Measurements from ENCODE around the gene MMP20.

The MMP20 gene

DNA sequence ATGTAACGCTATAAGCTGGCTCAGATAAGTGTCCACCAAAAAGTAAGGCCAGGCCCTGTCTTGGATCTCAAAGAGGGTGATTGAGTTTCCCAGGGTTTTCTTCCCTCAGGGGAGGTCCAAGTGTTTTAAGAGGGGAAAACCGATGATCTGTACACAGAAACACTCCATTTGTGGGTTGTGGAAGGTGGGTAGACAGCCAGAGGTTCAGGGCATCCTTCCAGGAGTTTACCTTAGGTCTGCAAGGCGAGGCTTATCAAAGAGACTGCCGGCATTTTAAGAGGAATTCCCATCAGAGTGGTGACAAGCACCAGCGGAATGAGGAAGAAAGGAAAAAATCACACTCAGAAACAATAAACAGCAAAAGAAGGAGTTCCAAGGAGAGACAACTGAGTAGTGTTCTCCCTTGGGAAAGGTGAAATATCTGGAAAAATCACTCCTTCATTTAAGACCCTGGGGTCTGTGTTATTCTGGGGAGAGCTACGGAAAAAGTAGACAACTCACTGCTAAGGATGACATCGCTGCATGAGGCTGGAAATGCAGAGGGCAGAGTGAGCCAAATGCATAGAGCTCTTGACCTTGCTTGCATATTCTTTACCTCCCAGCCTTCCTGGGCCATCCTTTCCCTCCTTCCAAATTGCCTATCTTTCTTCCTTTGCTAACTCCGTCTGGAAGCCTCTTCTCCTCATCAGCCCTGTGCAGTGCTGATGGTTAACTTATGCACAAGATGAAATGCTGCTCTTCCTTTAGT is 72.5 kb downstream of the MMP20 start:
- no peak for DNase-seq (ENCODE audit: low read depth)

DNA sequence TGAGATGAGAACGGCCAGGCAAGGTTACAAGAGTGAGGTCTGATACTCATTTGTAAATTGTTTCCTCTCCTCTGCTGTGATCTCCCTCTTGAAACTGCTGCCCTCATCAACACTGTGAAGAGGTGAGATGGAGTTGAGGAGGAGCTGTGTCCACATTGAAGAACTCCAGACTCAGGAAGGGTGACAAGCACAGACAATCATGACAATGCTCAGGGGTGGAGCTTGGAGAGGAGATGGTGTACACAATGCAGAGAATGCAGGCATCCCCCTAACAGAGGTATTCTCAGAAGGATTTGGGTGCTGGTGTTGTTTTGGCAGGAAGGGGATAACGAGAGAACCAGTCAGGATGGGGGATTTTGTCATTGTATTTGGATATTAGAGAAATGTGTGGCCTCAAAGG is 73.1 kb downstream of the MMP20 start:
- no peak for DNase-seq (ENCODE audit: low read depth)

DNA sequence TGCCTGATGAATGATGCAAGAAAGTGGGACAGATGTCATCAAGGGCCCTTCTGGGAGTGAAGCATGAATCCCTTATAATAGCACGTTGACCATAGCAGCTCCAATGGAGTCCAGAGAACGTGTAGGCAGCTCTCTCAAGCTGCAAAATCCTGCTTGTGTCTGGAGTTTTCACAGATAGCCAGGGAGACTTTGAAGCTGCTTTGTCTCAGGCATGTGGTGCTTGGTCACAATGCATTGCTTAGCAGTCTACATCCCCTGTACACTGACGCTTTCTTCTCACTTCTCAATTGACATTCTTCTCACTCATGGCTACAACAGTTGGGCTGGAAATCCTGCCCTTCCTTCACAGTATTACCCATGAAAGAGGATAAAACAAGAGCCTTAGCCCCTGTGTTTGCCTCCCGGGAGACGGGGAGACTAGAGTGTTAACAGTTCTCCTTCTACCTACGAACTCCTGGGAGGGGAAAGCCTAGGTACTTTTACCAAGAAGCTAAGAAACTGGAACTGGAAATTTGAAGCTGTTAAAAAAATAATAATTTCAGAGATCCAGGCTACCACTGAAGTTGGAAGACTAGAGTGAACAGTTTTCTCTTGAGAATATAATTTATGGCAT is 73.9 kb downstream of the MMP20 start:
- no peak for DNase-seq (ENCODE audit: low read depth)

DNA sequence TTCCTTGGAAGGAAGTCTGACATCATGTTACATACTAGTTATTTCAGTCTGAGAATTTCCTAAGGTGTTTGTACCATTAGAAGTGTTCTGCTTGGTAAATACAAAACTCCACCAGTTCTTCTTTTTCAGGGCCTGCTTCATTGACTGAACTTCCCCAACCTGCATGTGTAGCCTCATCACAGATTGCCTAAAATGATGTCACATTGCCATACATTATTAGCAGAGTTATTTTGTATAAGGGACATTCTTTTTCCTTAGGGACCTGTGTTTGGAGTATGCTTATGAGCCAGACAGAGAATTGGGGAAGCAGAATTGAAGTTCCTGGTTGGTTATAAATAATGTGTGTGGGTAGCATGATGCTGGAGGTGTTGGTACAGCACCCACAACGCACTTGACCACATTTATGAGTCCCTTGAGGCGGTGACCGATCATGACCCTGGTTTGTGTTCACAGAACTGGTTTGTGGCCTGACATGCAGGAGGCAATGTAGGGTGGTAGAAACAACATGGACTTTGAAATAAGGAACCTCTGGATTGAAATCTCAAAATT is 78.1 kb downstream of the MMP20 start:
- DNase-seq (ENCODE audit: low read depth), result no peak

DNA sequence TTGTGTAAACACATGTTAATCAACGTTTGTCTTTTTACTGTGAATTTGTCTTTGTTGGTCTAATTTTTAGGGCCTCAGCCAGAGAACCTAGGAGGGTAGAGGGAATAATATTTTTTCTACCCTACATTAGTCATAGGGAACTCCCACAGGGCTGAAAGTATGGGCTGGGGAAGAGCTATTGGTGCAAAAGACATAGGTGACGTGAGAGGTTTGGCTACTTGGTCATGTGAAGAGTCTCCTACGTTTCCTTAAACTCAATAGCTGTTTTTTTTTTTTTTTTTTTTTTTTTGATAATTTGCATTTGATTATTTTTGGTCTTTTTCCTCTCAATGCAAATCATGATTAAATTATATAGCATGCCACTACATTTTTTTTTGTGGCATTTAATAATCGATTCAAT is 78.7 kb downstream of the MMP20 start:
- no peak for DNase-seq (ENCODE audit: low read depth)

DNA sequence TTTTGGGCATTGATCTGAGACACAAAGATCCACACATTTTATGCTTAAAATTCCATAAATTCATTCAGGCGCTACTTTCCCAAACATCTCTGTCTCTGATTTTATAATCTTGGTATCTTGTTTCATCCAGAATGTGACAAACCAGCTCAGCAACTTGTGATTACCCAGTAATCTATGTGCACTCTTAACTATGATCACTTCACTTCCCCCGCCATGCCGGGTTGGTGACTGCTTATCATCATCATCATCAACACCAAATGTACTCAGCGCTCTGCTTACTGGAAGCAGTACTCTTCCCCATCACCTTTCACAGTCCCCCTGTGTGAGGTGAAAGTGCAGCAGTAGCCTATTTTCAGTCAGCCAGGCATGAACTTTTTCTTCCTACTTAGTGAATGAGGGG is 79.4 kb downstream of the MMP20 start:
- no peak for DNase-seq (ENCODE audit: low read depth)

DNA sequence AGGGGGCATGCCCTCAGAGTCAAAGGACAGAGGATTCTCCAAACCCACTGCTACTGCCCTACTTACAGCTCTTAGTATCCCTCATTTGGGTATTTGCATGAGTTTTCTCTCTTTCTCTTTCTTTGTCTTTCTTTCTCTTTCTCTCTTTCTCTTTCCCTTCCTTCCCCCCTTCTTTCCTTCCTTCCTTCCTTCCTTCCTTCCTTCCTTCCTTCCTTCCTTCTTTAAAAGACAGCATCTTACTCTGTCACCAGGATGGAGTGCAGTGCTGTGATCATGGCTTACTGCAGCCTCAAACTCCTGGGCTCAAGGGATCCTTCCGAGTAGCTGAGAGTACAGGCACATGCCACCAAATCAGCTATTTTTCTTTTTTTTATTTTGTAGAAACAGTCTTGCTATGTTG is 80.5 kb downstream of the MMP20 start:
- no peak for DNase-seq (ENCODE audit: low read depth)

DNA sequence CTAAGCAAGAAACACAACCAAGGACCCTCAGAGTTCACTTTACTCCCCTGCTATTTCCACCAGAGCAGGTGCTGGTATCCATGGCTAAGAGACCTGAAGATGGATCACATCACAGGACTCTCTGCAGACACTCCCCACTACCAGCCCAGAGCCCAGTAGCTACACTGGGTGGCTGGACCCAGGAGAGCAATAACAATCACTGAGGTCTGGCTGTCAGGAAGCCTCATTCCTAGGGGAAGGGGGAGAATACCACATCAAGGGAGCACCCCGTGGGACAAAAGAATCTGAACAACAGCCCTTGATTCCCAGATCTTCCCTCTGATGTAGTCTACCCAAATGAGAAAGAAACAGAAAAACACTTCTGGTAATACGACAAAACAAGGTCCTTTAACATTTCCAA is 85.6 kb downstream of the MMP20 start:
- DNase-seq (ENCODE audit: low read depth), result no peak

DNA sequence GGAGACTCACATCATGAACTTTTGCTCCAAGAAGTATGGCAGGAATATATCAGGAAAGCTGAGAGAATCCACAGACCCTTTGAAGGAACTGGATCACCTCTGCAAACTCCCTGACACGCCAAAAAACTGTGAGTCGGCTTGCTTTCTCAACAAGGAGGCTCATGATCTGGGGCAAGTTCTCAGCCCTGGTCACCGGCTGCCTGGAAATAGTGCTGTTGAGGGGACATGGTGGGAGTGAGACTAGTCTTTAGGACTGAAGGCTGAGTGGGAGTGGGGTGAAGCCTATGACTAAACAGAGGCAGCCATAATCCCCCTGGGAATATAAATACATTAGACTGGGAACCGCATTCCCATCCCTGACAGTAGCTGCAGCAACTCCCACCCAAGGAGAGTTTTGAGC is 86.2 kb downstream of the MMP20 start:
- no peak for DNase-seq (ENCODE audit: low read depth)

DNA sequence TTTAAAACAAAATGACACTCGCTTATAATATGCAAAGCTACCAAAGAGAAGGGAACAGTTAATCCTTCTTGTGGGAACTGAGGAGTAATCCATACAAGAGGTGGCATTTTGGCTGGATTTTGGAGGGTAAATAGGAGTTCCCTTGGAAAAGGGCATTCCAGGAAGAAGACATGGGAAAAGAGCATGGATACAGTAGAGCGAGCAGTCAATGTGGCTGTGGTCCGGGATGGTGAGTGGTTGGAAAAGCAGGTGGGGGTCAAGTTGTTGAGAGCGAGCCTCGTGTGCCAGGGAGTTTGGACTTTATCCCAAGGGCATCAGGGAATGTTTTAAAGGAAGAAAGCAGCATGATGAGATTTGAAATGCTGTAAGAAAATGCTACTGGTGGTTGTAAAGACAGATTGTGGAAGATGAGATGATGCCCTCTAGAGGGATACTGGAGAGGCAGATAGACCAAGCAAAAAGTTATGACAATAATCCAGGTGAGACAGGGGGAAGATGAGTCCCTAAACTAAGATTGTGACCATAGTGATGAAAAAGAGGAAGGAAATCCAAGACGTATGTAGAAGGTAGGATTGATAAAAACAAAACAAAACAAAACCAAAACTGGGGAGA is 90.8 kb downstream of the MMP20 start:
- no peak for DNase-seq (ENCODE audit: low read depth)

DNA sequence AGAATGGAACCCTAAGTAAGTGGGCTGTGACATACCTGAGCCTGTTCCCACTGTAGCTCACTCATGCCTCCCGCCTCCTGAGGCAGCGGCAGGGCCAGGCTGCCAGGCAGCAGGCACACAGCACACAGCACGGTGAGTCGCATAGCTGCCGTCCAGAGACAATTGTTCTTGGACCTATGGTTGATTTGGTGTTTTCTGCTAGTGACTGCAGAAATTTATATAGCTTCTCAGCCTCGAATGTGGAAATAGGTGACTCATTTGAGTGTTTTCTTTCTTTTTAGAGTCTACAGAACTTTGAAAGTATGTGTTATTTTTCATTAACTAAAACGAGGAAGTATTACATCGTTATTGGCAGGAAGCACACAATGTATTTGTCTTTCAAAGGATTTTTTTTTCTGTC is 94.6 kb downstream of the MMP20 start, which contains the start of gene MMP7:
TSS of gene MMP7 (minus strand) at position 190 of the 400 bp plus-strand sequence. CDS start at position 143, 47 bp downstream.
- peak; percentile 16 for DNase-seq (ENCODE audit: low read depth)

DNA sequence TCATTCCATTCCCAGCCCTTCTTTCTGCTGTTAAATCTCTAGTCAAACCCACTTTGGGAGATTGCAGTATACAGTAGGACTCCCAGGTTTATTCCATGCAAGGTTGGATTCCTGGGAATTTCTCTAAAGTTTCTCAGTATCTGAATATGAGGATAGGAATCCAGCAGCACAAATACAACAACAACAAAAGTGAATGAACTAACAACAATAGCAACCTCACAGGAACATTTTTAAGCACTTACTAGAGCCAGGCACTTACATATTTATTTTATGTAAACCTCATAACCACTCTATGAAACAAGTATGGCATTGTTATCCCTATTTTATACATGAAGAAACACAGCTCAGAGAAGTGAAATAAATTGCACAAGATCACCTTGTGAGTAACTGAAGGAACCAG is 96.5 kb downstream of the MMP20 start:
- DNase-seq (ENCODE audit: low read depth), result no peak

DNA sequence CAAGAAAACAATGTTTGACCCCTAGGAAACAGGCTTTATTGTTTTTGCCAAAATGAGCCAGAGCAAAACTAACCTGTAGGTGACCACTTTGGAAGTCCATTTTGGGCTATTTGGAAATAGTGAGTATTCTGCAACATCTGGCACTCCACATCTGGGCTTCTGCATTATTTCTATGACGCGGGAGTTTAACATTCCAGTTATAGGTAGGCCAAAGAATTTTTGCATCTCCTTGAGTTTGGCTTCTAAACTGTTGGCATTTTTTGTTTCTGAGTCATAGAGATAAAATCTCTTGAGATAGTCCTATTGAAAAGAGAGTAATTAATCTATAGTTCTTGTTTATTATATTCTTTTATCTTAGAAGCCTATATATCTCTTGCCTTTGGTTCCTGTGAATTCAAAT is 97.4 kb downstream of the MMP20 start:
- DNase-seq (ENCODE audit: low read depth), result no peak

DNA sequence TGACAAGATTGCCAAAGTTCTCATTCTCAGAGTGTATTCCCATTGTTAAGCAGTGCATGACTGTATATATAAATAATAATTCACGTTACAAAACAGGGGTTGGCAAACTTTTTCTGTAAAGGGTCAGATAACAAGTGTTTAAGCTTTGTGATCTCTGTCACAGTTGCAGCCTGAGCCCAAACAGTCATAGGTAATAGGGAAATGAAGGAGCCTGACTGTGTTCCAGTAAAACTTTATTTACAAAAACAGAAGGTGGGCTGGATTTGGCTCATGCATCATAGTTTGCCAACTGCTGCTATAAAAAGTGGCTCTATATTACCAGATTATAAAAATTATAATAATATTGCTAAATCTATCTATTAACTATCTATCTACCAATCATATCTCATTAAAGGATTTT is 98.1 kb downstream of the MMP20 start:
- DNase-seq (ENCODE audit: low read depth), result no peak
